Ovary (tissue), 3 donors: ENCODE data around the gene OR1D5.

Experiments used
- CTCF ChIP-seq, 3 donors: fragments of 450-650 bp in 2 of 3; fragments of 200-600 bp in 1 of 3; IDR thresholded peaks; one replicate each; pipeline versions ENCODE4 v1.5.1 to v1.8.0; 2016 to 2022; ENCODE audit warnings: antibody characterized with exemption in 3 of 3, mild to moderate bottlenecking in 1 of 3
- POLR2A ChIP-seq: fragments of 450-650 bp; IDR thresholded peaks from one replicate; pipeline ENCODE4 v1.6.1; 2017; ENCODE audit warnings: antibody characterized with exemption, mild to moderate bottlenecking, moderate library complexity
- donor health status: DM: no; HTN: no; CAD: no.

- no peak for TF ChIP-seq CTCF (IDR thresholded peaks at IDR 0.05)
- TF ChIP-seq POLR2A = no peak
Observed at GRCh38 chr17:3015890-3016289, 47.5 kb downstream of the OR1D5 start.
